ENCODE measurements around the gene OR6B1.
"Not testable (repeated sequence)": the region's sequence is repeated elsewhere in the genome, so short reads cannot be mapped to it uniquely, and the experiment has no call there.

The OR6B1 gene

GRCh38 chr7:144006029-144006691 lies 6.0 kb downstream of the OR6B1 start:
- DNase-seq (ENCODE audit: low spot score): no peak

GRCh38 chr7:144006692-144007042 lies 6.5 kb downstream of the OR6B1 start:
- no peak for DNase-seq (ENCODE audit: low spot score)

GRCh38 chr7:144009361-144009760 lies 9.2 kb downstream of the OR6B1 start:
- DNase-seq (ENCODE audit: low spot score): no peak

- DNase-seq (ENCODE audit: low spot score): not testable (repeated sequence)
These were observed 9.9 kb downstream of the OR6B1 start for GRCh38 chr7:144010061-144010460.

GRCh38 chr7:144010821-144011220 lies 10.7 kb downstream of the OR6B1 start:
- not testable (repeated sequence) for DNase-seq (ENCODE audit: low spot score)

- no peak for DNase-seq (ENCODE audit: low spot score)
These were observed 11.5 kb downstream of the OR6B1 start for GRCh38 chr7:144011458-144012230.

- DNase-seq (ENCODE audit: low spot score): no peak
These were observed 17.9 kb downstream of the OR6B1 start for GRCh38 chr7:144018065-144018464.

- DNase-seq (ENCODE audit: low spot score): no peak
These were observed 19.3 kb downstream of the OR6B1 start for GRCh38 chr7:144019457-144019856.

GRCh38 chr7:144020340-144020739 lies 20.2 kb downstream of the OR6B1 start:
- no peak for DNase-seq (ENCODE audit: low spot score)

GRCh38 chr7:144022169-144022568 lies 22.0 kb downstream of the OR6B1 start:
- no peak for DNase-seq (ENCODE audit: low spot score)

- DNase-seq (ENCODE audit: low spot score): no peak
These were observed 23.2 kb downstream of the OR6B1 start for GRCh38 chr7:144023171-144023827.

GRCh38 chr7:144024213-144024612 lies 24.1 kb downstream of the OR6B1 start:
- DNase-seq (ENCODE audit: low spot score): no peak

GRCh38 chr7:144026203-144026883 lies 26.2 kb downstream of the OR6B1 start:
- DNase-seq (ENCODE audit: low spot score): no peak

- DNase-seq (ENCODE audit: low spot score): no peak
These were observed 26.9 kb downstream of the OR6B1 start for GRCh38 chr7:144027070-144027469.

GRCh38 chr7:144027974-144028373 lies 27.9 kb downstream of the OR6B1 start:
- DNase-seq (ENCODE audit: low spot score): no peak

- DNase-seq (ENCODE audit: low spot score): no peak
These were observed 28.4 kb downstream of the OR6B1 start for GRCh38 chr7:144028547-144028946.

GRCh38 chr7:144032516-144032915 lies 32.4 kb downstream of the OR6B1 start:
- DNase-seq (ENCODE audit: low spot score): no peak

GRCh38 chr7:144032985-144033709 lies 33.0 kb downstream of the OR6B1 start:
- DNase-seq (ENCODE audit: low spot score): no peak

GRCh38 chr7:144035385-144035784 lies 35.3 kb downstream of the OR6B1 start:
- no peak for DNase-seq (ENCODE audit: low spot score)

- no peak for DNase-seq (ENCODE audit: low spot score)
These were observed 36.3 kb downstream of the OR6B1 start for GRCh38 chr7:144036302-144036885.

GRCh38 chr7:144037414-144038035 lies 37.4 kb downstream of the OR6B1 start:
- no peak for DNase-seq (ENCODE audit: low spot score)
